Measurements from ENCODE around the gene ADARB2.
"Not testable (repeated sequence)": the region's sequence is repeated elsewhere in the genome, so short reads cannot be mapped to it uniquely, and the experiment has no call there.

Gene ADARB2

GRCh38 chr10:1232164-1232911 lies 505.0 kb downstream of the ADARB2 start:
- no peak for DNase-seq

DNA sequence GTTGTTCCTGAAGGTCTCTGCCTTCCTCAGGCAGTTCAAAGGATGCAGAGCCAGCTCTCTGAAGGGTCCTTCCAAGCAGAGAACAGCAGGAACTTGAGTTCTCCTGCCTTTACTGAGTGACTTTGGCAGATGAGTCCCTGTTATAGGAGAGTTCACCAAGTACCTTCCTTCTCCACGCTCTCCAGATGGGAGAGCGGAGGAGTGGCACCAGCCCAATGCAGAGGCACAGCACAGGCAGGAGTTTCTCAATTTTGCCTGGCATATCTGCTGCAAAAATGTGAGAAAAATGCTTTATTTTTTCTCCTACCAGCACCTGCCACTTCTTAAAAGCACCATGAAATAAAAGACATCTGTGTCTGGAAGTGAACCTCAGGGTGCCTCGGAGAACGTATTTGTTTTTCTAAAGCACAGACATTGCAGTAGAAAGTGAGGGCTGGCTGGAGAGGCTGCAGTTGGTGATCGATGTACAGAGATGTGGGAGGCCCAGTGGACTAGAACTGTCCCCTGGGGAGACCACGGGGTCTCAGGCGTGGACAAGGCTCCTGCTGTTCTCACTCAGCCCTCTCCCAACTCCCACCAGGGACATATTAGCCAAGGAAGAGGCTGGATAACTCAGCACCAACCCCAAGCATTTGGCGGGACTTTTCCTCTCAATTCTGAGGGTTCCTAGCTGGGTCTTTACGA lies 506.6 kb downstream of the ADARB2 start:
- DNase-seq = no peak

DNA sequence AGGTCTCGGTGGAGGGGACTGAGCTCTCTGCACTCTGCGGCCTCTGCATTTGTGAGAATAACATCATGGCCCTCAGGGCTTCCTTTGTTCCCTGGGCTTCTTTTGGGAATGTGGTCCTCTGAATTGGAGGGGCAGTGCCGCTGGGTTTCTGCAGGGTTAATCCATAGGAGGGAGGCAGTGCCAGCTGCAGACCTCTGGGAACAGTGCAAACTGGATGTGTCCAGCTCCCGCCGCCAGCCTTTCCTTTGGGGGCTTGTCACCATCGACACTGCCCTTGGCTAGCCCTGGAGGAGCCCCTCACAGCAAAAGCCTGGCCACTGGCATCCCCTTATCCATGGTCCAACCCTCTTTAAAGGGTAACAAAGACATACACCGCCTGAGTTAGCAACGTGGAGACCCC lies 507.2 kb downstream of the ADARB2 start:
- no peak for DNase-seq

- DNase-seq = no peak
These were observed 507.8 kb downstream of the ADARB2 start for GRCh38 chr10:1229574-1229973.

DNA sequence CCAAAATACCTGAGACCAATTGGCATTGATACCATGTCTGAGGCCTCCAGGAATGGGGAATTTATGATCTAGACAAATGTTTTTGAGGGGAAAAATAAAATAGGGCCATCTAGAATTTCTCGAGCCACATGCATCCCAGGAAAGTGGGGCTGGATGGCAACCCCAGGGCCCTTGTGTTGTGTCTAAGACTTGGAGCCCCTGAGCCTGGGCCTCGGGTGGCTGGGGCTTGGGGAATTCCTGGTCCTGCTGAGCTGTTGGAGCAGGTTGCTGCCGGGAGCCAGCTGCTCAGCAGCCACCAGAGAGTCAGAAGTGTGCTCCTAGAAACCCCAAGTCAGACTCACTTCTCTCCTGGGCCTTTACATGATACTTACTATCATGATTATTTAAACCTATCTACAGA lies 508.2 kb downstream of the ADARB2 start:
- no peak for DNase-seq

DNA sequence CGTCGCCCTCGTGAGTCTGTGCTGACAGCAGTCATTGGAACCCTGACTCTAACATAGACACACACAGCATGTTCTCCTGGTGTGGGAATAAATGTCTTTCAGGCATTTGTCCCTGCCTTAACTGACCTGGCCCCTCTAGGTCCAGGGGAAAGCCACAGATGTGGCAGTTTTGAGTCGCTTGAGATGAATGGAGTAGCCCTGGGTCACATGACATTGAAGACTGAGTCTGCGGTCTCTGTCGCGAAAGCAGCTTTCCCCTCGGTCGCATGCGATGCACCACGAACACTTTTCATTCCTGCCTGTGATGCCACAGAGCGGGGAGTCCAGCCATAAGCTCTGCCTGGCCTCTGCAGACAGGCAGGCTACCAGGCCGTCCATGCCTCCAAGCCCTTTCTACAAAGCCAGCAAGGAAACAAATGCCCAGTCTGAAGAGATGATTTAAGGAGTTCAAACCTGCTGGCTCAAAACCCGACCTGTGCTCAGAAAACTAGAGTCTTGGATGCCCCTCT lies 508.8 kb downstream of the ADARB2 start:
- no peak for DNase-seq

GRCh38 chr10:1227510-1228402 lies 509.6 kb downstream of the ADARB2 start:
- DNase-seq = no peak

- DNase-seq = not testable (repeated sequence)
These were observed 510.4 kb downstream of the ADARB2 start for GRCh38 chr10:1226907-1227306.

GRCh38 chr10:1219874-1220273 lies 517.5 kb downstream of the ADARB2 start:
- DNase-seq = not testable (repeated sequence)

DNA sequence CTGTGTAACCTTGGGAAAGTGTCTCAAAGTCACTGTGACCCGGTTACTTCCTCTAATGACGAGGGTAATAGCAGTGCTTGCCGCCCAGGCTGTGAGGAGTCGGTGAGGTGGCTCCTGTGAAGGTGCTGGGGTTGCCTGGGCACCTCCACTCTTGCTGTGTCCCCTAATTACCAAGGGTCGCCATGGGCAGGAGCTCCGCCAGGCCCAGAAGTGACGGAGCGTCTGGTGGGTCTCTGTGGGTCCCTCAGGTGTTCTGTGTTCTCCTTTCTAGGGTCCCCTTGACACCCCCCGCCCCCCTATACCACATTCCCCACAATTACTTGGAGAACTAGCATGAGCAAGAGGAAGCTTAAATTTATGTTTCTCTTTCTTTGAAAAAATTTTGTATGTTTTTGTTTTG lies 519.7 kb downstream of the ADARB2 start:
- DNase-seq = no peak

- no peak for DNase-seq
These were observed 520.1 kb downstream of the ADARB2 start for GRCh38 chr10:1217237-1217587.

DNA sequence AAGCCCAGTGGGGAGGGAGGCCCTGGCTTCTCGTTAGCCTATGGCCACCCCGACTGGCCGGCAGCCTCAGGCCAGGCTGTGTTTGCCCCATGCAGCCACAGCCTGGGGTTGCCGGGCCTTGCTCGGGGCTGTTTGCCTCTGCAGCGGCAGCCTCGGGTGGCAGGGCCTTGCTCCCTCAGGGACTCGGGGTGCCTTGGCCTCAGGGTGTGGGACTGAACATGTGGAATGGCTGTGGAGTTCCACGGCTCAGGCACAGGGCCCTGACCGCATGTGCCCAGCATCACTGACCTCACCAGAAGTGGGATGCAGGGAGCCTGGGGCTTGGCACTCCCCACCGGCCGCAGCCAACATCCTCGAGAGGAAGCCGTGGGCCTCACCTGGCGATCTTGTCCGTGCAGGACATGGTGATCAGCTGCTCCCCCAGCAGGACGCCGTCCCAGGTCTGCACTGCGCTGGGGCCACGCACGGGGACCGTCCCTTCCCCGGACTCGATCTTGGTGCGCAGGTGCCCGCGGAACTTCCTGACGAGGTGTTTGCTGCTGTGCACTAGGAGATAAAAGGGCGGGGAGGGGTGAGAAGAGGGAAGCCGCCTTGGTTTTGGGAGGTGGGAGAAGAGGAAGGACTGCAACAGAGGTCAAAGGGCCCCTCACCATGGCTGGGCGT lies 520.6 kb downstream of the ADARB2 start:
- DNase-seq = no peak

DNA sequence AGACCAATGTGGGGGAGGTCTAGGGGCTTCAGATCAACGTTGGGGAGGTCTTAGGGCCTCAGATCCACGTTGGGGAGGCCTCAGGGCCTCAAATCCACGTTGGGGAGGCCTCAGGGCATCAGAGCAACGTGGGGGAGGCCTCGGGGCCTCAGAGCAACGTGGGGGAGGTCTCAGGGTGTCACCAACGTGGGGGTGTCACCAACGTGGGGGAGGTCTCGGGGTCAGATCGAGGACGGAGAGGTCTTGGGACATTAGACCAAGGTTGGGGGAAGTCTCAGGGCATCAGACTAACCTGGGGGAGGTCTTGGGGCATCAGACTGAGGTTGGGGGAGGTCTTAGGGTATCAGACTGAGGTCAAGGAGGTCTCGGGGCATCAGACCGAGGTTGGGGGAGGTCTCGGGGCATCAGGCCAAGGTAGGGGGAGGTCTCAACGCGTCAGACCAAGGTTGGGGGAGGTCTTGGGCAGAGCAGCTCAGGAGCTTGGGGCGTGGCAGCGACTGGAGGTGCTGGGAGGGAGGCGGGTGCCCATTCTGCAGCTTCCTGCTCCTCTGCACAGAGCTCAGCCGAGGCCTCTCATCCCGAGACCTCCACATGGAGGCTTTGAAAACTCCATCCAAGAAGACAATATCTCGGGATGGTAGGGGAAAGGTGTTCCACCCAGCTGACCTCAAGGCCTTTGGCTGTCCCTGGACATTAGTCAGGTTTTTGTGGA lies 521.3 kb downstream of the ADARB2 start:
- no peak for DNase-seq

DNA sequence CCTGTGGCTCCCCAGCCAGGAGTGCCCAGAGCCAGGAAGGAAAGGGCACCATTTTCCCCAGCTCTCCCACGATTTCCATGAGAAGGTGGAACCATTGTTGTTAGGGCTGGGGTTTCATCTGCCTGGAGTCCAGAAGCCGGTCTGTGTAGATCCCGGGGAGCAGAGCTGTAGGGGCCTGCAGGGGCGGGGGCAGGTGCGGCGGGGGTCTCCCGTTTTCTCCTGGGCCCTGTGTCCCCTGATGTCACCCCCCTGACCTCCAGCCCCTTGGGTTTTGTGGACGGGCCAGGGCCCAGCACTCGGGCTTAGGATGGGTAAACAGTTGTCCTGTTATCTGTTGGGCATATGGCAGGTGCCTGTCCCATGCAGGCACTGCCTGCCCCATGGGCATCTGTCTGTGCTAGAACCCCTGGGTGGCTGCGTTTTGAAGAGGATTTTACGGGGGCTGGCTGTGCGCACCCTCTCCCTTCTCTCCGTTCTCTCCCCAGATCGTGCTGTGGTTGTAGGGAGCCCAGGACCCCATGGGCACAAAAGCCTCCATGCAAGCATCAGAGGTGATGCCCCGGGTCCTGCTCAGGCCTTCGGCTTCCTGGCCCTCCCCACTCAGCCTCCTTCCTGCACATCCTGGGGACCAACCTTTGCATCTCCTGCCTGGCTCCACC lies 522.3 kb downstream of the ADARB2 start:
- DNase-seq = no peak

- no peak for DNase-seq
These were observed 523.2 kb downstream of the ADARB2 start for GRCh38 chr10:1214071-1214675.

GRCh38 chr10:1213252-1214070 lies 523.9 kb downstream of the ADARB2 start:
- DNase-seq = no peak

DNA sequence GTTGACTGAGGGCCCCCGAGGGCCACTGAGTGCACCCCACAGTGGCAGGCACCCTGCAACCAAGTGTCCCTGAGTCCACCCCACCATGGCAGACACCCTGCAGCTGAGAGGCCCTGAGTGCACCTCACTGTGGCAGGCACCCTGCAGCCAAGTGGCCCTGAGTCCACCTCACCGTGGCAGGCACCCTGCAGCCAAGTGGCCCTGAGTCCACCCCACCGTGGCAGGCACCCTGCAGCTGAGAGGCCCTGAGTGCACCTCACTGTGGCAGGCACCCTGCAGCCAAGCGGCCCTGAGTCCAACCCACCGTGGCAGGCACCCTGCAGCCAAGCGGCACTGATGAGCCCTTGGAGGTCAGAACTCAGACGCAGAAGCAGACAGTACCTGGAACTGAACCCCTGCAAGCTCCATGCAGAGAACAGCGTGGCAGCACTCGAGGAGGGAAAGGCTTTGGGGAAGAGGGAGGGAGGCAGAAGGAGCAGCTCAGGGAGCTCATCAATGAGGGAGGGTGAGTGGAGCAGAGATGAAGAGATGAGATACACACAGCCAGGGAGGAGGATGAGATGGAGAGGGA lies 524.7 kb downstream of the ADARB2 start:
- DNase-seq = no peak

DNA sequence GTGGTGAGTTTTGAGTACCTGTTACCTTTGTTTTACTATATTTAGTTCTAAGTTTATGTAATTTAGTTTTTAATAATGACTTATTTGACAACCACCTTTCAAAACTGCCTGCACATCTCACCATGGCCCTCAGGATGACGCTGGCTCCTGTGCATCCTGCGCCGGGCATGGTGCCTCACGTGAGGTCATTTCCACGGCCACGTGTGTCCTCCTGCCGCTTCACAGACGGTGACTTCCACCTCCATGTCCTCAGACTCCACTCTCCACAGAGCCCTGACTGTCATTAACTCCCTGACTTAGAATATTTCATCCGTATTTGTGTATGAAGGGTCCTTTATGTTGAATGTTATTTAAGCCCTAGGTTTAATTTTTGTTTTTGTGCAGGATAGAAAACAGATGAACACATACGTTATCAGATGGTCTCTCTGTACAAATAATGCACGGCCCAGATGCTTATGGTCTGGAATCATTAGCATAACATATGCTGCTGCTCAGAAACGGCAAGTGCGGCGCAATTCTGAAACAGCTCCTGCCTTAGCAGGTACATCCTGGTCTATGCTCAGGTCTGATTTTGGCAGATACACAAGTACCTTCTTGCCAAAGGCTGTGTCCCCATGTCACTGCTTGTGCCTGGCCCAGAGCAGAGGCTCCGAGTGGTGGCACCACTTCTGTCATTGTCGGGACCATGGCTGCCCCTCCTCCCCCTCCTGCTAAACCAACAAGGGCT lies 525.3 kb downstream of the ADARB2 start:
- DNase-seq = no peak

- no peak for DNase-seq
These were observed 526.7 kb downstream of the ADARB2 start for GRCh38 chr10:1210667-1211066.
